DND-41 (cell line): ENCODE measurements around the gene ARHGAP5.
"Not testable (repeated sequence)": the region's sequence is repeated elsewhere in the genome, so short reads cannot be mapped to it uniquely, and the experiment has no call there.

Source experiments
- ATAC-seq: fragments of 200-7000 bp; cut with Tn5 transposase; 3 replicates; pipeline ENCODE4 v1.9.1; 2021; ENCODE audit warnings: low read depth; ENCODE audit not compliant: insufficient read depth
- DNase-seq: peaks from one replicate; pipeline ENCODE4 v3.0.0-alpha.2; 2020
- H2AFZ ChIP-seq: 2 replicates; pipeline ENCODE4 v1.6.0; 2012; ENCODE audit warnings: low read depth, low read length
- H3K27ac ChIP-seq: 2 replicates; pipeline ENCODE4 v1.5.1; 2012; ENCODE audit warnings: low read length, inconsistent platforms
- H3K27me3 ChIP-seq: fragments of 200-600 bp; sonication (generic); 2 replicates; pipeline ENCODE4 v1.6.0; 2012; ENCODE audit warnings: low read length, mild to moderate bottlenecking, inconsistent platforms; ENCODE audit not compliant: insufficient read depth, poor library complexity
- H3K36me3 ChIP-seq: 2 replicates; pipeline ENCODE4 v1.5.1; 2012; ENCODE audit warnings: low read length, inconsistent platforms; ENCODE audit not compliant: insufficient read depth
- H3K4me1 ChIP-seq: 2 replicates; pipeline ENCODE4 v1.5.1; 2012; ENCODE audit warnings: mild to moderate bottlenecking, low read length; ENCODE audit not compliant: insufficient read depth
- H3K4me2 ChIP-seq: 2 replicates; pipeline ENCODE4 v1.6.0; 2012; ENCODE audit warnings: mild to moderate bottlenecking, moderate library complexity, low read length, inconsistent platforms; ENCODE audit not compliant: insufficient read depth
- H3K4me3 ChIP-seq, 2 experiments: fragments of 200-600 bp in 1 of 2; shearing (Covaris generic) in 1 of 2; 2 replicates each; pipeline ENCODE4 v1.5.1; 2012 to 2016; ENCODE audit warnings: inconsistent platforms in 2 of 2, low read length in 2 of 2, mild to moderate bottlenecking in 2 of 2, low read depth in 1 of 2, moderate library complexity in 1 of 2
- H3K79me2 ChIP-seq: 2 replicates; pipeline ENCODE4 v1.6.0; 2012; ENCODE audit warnings: low read length, inconsistent platforms; ENCODE audit not compliant: insufficient read depth
- H3K9ac ChIP-seq: 2 replicates; pipeline ENCODE4 v1.6.0; 2012; ENCODE audit warnings: low read depth, mild to moderate bottlenecking, inconsistent platforms, low read length, moderate library complexity
- H3K9me3 ChIP-seq: 2 replicates; pipeline ENCODE4 v1.5.1; 2012; ENCODE audit warnings: low read length, moderate library complexity, mild to moderate bottlenecking, inconsistent platforms; ENCODE audit not compliant: insufficient read depth, severe bottlenecking
- H4K20me1 ChIP-seq: 2 replicates; pipeline ENCODE4 v1.6.0; 2012; ENCODE audit warnings: low read length; ENCODE audit not compliant: insufficient read depth
- EZH2 ChIP-seq: IDR thresholded peaks from 3 replicates; pipeline ENCODE4 v1.6.1; 2012; ENCODE audit warnings: borderline replicate concordance, low read depth, mild to moderate bottlenecking, moderate library complexity, low read length, inconsistent platforms; ENCODE audit not compliant: severe bottlenecking
- TF ChIP-seq, protein P1 (sequence below): IDR thresholded peaks from 2 replicates; pipeline ENCODE4 v1.5.1; 2012; ENCODE audit warnings: borderline replicate concordance, low read length, moderate library complexity, mild to moderate bottlenecking; ENCODE audit not compliant: poor library complexity, severe bottlenecking; ENCODE audit errors: extremely low read depth

Gene ARHGAP5

DNA sequence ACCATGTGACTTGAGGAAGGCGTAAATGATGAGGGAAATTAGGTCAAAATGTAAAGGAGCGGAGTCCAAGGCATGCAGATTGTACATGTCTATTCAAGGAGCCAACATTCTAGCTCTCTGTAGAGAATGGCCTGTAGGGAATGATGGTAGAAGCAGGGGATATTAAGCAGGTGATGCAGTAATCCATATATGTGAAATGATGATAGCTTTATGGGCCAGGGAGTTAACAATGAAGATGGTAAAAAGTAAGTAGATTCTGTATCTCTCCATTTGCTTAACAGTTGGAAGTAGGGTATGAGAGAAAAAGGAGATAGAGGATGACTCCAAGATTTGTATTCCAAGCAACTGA, 33.4 kb downstream of the ARHGAP5 start:
- no peak for ATAC-seq

DNA sequence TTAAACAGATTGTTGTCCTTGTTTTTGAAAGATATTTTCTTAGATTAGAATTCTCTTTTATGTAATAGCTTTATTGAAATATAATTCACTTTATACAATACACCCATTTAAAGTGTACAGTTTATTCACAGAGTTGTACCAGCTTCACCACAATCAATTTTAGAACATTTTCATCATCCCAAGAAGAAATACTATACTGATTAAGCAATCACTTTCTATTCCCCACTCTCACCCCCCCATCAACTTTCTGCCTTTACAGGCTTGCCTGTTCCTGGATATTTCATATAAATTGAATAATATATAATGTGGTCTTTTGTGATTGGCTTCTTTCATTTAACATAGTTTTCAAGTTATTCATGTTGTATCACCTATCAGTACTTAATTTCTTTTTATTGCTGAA, 44.4 kb downstream of the ARHGAP5 start:
- no peak overlapping the region for H3K4me2 ChIP-seq
- no peak overlapping the region for H3K27ac ChIP-seq
- no peaks in the 10 kb centered on the region for H3K27me3 ChIP-seq
- peaks cover 13% of the 10 kb centered on the region for H3K9me3 ChIP-seq
- no peak overlapping the region for H2AFZ ChIP-seq
- no peak overlapping the region for H3K4me3 ChIP-seq
- ATAC-seq (no peak), DNase-seq (no peak)
- no peak for TF ChIP-seq EZH2
- TF ChIP-seq, protein P1, sequence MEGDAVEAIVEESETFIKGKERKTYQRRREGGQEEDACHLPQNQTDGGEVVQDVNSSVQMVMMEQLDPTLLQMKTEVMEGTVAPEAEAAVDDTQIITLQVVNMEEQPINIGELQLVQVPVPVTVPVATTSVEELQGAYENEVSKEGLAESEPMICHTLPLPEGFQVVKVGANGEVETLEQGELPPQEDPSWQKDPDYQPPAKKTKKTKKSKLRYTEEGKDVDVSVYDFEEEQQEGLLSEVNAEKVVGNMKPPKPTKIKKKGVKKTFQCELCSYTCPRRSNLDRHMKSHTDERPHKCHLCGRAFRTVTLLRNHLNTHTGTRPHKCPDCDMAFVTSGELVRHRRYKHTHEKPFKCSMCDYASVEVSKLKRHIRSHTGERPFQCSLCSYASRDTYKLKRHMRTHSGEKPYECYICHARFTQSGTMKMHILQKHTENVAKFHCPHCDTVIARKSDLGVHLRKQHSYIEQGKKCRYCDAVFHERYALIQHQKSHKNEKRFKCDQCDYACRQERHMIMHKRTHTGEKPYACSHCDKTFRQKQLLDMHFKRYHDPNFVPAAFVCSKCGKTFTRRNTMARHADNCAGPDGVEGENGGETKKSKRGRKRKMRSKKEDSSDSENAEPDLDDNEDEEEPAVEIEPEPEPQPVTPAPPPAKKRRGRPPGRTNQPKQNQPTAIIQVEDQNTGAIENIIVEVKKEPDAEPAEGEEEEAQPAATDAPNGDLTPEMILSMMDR: no peak
- H3K36me3 ChIP-seq: peaks cover 56% of the 10 kb centered on the region
- peaks cover 68% of the 10 kb centered on the region for H3K79me2 ChIP-seq
- no peak overlapping the region for H3K9ac ChIP-seq
- no peaks in the 10 kb centered on the region for H3K4me1 ChIP-seq
- H4K20me1 ChIP-seq: no peaks in the 10 kb centered on the region

More for the DNA sequence above, 33.4 kb downstream of the ARHGAP5 start:
- H2AFZ ChIP-seq: no peak overlapping the region
- H3K9ac ChIP-seq: no peak overlapping the region
- no peak for DNase-seq
- H3K4me2 ChIP-seq: no peak overlapping the region
- no peaks in the 10 kb centered on the region for H3K27me3 ChIP-seq
- no peaks in the 10 kb centered on the region for H3K9me3 ChIP-seq
- H3K36me3 ChIP-seq: no peaks in the 10 kb centered on the region; the same call in 1 of the 2 replicates
- peaks cover 85% of the 10 kb centered on the region for H3K79me2 ChIP-seq
- H3K27ac ChIP-seq: no peak overlapping the region
- peaks cover 32% of the 10 kb centered on the region; the same call in 1 of the 2 replicates for H4K20me1 ChIP-seq
- TF ChIP-seq EZH2: no peak
- TF ChIP-seq, protein P1: no peak
- no peak overlapping the region for H3K4me3 ChIP-seq
- H3K4me1 ChIP-seq: no peaks in the 10 kb centered on the region

DNA sequence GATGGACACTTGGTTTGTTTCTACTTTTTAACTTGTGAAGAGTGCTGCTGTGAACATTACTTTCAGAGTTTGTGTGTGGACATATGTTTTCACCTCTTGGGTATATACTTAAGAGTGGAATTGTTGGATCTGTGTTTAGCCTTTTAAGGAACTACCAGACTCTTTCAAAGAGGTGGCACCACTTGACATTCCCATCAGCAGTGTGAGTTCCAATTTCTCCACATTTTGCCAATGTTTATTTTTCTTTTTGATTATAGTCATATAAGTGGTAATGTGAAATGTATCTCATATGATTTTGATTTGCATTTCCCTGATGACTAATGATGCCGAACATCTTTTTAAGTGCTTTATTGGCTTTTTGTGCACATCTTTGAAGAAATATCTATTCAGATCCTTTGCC, 44.8 kb downstream of the ARHGAP5 start:
- no peaks in the 10 kb centered on the region for H4K20me1 ChIP-seq
- no peak for DNase-seq
- no peak overlapping the region for H3K4me3 ChIP-seq
- H3K36me3 ChIP-seq: peaks cover 59% of the 10 kb centered on the region
- no peak for TF ChIP-seq EZH2
- TF ChIP-seq, protein P1: no peak
- no peak overlapping the region for H3K4me2 ChIP-seq
- no peaks in the 10 kb centered on the region for H3K27me3 ChIP-seq
- no peak for ATAC-seq
- no peak overlapping the region for H3K9ac ChIP-seq
- no peak overlapping the region for H2AFZ ChIP-seq
- no peak overlapping the region for H3K27ac ChIP-seq
- H3K9me3 ChIP-seq: peaks cover 16% of the 10 kb centered on the region
- peaks cover 69% of the 10 kb centered on the region for H3K79me2 ChIP-seq
- H3K4me1 ChIP-seq: no peaks in the 10 kb centered on the region

DNA sequence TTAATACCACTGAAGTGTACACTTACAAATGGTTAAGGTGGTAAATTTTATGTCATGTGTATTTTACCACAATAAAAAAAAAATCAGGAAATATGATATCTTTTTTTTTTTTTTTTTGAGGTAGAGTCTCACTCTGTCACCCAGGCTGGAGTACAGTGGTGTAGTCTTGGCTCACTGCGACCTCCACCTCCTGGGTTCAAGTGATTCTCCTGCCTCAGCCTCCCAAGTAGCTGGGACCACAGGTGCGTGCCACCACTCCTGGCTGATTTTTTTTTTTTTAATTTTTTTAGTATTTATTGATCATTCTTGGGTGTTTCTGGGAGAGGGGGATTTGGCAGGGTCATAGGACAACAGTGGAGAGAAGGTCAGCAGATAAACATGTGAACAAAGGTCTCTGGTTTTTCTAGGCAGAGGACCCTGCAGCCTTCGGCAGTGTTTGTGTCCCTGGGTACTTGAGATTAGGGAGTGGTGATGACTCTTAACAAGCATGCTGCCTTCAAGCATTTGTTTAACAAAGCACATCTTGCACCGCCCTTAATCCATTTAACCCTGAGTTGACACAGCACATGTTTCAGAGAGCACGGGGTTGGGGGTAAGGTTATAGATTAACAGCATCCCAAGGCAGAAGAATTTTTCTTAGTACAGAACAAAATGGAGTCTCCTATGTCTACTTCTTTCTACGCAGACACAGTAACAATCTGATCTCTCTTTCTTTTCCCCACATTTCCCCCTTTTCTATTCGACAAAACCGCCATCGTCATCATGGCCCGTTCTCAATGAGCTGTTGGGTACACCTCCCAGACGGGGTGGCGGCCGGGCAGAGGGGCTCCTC, 50.0 kb downstream of the ARHGAP5 start:
- not testable (repeated sequence) for H3K9ac ChIP-seq, DNase-seq, H3K27me3 ChIP-seq, H3K4me2 ChIP-seq, H3K4me3 ChIP-seq, H3K4me1 ChIP-seq, H2AFZ ChIP-seq, H4K20me1 ChIP-seq, ATAC-seq, H3K27ac ChIP-seq
- Histone ChIP-seq H3K79me2 (peaks cover 57% of the 10 kb centered on the region), H3K36me3 (peaks cover 64% of the 10 kb centered on the region), H3K9me3 (peaks cover 31% of the 10 kb centered on the region)

DNA sequence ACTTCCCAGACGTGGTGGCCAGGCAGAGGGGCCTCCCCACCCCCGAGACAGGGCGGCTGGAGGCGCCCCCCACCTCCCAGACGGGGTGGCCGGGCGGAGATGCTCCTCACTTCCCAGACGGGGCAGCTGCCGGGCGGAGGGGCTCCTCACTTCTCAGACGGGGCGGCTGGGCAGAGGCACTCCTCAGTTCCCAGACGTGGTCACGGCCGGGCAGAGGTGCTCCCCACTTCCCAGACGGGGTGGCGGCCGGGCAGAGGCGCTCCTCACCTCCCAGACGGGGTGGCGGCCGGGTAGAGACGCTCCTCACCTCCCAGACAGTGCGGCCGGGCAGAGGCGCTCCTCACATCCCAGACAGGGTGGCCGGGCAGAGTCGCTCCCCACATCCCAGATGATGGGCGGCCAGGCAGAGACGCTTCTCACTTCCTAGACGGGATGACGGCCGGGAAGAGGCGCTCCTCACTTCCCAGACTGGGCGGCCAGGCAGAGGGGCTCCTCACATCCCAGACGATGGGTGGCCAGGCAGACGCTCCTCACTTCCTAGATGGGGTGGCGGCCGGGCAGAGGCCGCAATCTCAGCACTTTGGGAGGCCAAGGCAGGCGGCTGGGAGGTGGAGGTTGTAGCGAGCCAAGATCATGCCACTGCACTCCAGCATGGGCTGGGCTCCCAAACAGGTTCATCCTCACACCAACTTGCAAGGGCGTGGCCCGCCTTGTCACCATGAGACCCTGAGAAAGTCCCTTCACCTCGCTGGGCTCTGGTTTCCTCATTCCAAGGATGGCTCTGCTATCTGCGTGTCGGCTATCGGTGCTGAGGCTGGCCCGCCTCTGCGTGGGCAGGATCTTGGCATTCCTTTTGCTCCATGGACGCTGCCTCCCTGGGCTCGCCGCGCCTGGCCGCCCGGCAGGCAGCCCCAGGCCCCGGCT, 50.9 kb downstream of the ARHGAP5 start:
- H2AFZ ChIP-seq, ATAC-seq, H3K4me1 ChIP-seq, H3K27me3 ChIP-seq, H3K9ac ChIP-seq, H3K4me2 ChIP-seq, H3K4me3 ChIP-seq, H3K27ac ChIP-seq, H4K20me1 ChIP-seq: not testable (repeated sequence)
- DNase-seq: peak; percentile 17
- peaks cover 31% of the 10 kb centered on the region for H3K9me3 ChIP-seq
- peaks cover 49% of the 10 kb centered on the region for H3K79me2 ChIP-seq
- H3K36me3 ChIP-seq: peaks cover 58% of the 10 kb centered on the region
